UCSD-AML1 (cell line): ENCODE data around the gene PHETA2.
"Not testable (repeated sequence)": the region's sequence is repeated elsewhere in the genome, so short reads cannot be mapped to it uniquely, and the experiment has no call there.

Source experiments
- DNase-seq: peaks from one replicate; lab custom pipeline; 2025; ENCODE audit not compliant: unreplicated experiment; lab: John Stamatoyannopoulos, UW

Gene PHETA2

GRCh38 chr22:42101199-42101598 is 27.2 kb downstream of the PHETA2 start:
- DNase-seq: no peak

GRCh38 chr22:42104332-42104860 is 30.3 kb downstream of the PHETA2 start:
- not testable (repeated sequence) for DNase-seq

GRCh38 chr22:42108848-42109247 is 34.8 kb downstream of the PHETA2 start:
- DNase-seq: no peak

- no peak for DNase-seq
These were observed 37.8 kb downstream of the PHETA2 start for GRCh38 chr22:42111798-42112197.

GRCh38 chr22:42112793-42113192 is 38.7 kb downstream of the PHETA2 start:
- not testable (repeated sequence) for DNase-seq

- no peak for DNase-seq
These were observed 40.7 kb downstream of the PHETA2 start for GRCh38 chr22:42114721-42115120.

GRCh38 chr22:42115420-42115830 is 41.4 kb downstream of the PHETA2 start:
- peak; percentile 39 for DNase-seq

GRCh38 chr22:42116848-42117424 is 42.9 kb downstream of the PHETA2 start:
- no peak for DNase-seq

GRCh38 chr22:42120231-42121021 is 46.4 kb downstream of the PHETA2 start:
- not testable (repeated sequence) for DNase-seq

GRCh38 chr22:42123529-42123928 is 49.5 kb downstream of the PHETA2 start:
- DNase-seq: not testable (repeated sequence)

GRCh38 chr22:42127606-42128005 is 53.6 kb downstream of the PHETA2 start:
- no peak for DNase-seq

GRCh38 chr22:42128007-42128406 is 54.0 kb downstream of the PHETA2 start:
- DNase-seq: not testable (repeated sequence)
